ENCODE measurements around the gene EIPR1. TPM values are rescaled to one million over a fixed set of nuclear protein-coding genes. Genes with fewer than 3 reads are reported as not detected.

The EIPR1 gene
- total and polyA plus RNA-seq, 2 experiments from 2014 or later, result 17.4 to 46.3 TPM

DNA sequence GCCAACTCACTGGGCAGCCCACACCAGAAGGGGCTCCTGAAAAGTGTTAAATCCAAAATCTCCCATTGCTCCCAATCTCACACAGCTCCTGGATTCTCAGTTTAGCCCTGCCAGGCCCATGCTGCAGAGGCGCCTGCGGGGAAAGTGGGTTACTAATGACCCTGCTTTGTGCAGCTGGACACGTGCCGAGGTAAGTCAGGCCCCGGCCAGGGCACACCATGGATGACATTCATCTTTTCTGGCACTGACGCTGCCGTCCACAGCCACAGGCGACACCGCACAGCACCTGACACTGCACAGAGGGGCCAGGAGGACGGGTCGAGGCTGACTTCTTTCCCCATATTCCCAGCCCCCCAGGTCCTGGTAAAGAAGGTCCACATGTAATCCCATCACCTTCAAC lies 193.5 kb downstream of the EIPR1 start:
- peaks cover 6% of the 10 kb centered on the region; the same call in 2 of the 3 replicates for H3K36me3 Mint-ChIP-seq (ENCODE audit: low read depth)
- no peak overlapping the region for H3K27ac Mint-ChIP-seq
- Histone ChIP-seq H3K79me2 (replicated peaks; ENCODE audit: insufficient read depth) (no peaks in the 10 kb centered on the region), H3K9me2 (ENCODE audit: insufficient read depth) (no peaks in the 10 kb centered on the region), H3K4me2 (no peak overlapping the region), H3K27ac (ENCODE audit: low read depth) (no peak overlapping the region), H3K4me1 (ENCODE audit: insufficient read depth) (no peaks in the 10 kb centered on the region), H3K36me3 (ENCODE audit: insufficient read depth) (no peaks in the 10 kb centered on the region), H4K20me1 (replicated peaks; ENCODE audit: insufficient read depth) (no peaks in the 10 kb centered on the region; the same call in 1 of the 2 replicates), H2AFZ (no peak overlapping the region), H3F3A (replicated peaks; ENCODE audit: low read depth) (no peaks in the 10 kb centered on the region), H3K27me3 (ENCODE audit: insufficient read depth) (no peaks in the 10 kb centered on the region), H3K4me3 (no peak overlapping the region)
- TF ChIP-seq JUNB (IDR thresholded peaks at IDR 0.05; ENCODE audit: unreplicated experiment), result no peak
- TF ChIP-seq STAT1 (IDR thresholded peaks at IDR 0.05; ENCODE audit: unreplicated experiment), result no peak
- TF ChIP-seq, protein P1, sequence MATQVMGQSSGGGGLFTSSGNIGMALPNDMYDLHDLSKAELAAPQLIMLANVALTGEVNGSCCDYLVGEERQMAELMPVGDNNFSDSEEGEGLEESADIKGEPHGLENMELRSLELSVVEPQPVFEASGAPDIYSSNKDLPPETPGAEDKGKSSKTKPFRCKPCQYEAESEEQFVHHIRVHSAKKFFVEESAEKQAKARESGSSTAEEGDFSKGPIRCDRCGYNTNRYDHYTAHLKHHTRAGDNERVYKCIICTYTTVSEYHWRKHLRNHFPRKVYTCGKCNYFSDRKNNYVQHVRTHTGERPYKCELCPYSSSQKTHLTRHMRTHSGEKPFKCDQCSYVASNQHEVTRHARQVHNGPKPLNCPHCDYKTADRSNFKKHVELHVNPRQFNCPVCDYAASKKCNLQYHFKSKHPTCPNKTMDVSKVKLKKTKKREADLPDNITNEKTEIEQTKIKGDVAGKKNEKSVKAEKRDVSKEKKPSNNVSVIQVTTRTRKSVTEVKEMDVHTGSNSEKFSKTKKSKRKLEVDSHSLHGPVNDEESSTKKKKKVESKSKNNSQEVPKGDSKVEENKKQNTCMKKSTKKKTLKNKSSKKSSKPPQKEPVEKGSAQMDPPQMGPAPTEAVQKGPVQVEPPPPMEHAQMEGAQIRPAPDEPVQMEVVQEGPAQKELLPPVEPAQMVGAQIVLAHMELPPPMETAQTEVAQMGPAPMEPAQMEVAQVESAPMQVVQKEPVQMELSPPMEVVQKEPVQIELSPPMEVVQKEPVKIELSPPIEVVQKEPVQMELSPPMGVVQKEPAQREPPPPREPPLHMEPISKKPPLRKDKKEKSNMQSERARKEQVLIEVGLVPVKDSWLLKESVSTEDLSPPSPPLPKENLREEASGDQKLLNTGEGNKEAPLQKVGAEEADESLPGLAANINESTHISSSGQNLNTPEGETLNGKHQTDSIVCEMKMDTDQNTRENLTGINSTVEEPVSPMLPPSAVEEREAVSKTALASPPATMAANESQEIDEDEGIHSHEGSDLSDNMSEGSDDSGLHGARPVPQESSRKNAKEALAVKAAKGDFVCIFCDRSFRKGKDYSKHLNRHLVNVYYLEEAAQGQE (IDR thresholded peaks at IDR 0.05; ENCODE audit: unreplicated experiment), result no peak
- TF ChIP-seq ZNF114 (CRISPR knock-in tag; IDR thresholded peaks at IDR 0.05), result no peak
- TF ChIP-seq NANOG (IDR thresholded peaks at IDR 0.05; ENCODE audit: borderline replicate concordance), result no peak
- TF ChIP-seq, protein P2, sequence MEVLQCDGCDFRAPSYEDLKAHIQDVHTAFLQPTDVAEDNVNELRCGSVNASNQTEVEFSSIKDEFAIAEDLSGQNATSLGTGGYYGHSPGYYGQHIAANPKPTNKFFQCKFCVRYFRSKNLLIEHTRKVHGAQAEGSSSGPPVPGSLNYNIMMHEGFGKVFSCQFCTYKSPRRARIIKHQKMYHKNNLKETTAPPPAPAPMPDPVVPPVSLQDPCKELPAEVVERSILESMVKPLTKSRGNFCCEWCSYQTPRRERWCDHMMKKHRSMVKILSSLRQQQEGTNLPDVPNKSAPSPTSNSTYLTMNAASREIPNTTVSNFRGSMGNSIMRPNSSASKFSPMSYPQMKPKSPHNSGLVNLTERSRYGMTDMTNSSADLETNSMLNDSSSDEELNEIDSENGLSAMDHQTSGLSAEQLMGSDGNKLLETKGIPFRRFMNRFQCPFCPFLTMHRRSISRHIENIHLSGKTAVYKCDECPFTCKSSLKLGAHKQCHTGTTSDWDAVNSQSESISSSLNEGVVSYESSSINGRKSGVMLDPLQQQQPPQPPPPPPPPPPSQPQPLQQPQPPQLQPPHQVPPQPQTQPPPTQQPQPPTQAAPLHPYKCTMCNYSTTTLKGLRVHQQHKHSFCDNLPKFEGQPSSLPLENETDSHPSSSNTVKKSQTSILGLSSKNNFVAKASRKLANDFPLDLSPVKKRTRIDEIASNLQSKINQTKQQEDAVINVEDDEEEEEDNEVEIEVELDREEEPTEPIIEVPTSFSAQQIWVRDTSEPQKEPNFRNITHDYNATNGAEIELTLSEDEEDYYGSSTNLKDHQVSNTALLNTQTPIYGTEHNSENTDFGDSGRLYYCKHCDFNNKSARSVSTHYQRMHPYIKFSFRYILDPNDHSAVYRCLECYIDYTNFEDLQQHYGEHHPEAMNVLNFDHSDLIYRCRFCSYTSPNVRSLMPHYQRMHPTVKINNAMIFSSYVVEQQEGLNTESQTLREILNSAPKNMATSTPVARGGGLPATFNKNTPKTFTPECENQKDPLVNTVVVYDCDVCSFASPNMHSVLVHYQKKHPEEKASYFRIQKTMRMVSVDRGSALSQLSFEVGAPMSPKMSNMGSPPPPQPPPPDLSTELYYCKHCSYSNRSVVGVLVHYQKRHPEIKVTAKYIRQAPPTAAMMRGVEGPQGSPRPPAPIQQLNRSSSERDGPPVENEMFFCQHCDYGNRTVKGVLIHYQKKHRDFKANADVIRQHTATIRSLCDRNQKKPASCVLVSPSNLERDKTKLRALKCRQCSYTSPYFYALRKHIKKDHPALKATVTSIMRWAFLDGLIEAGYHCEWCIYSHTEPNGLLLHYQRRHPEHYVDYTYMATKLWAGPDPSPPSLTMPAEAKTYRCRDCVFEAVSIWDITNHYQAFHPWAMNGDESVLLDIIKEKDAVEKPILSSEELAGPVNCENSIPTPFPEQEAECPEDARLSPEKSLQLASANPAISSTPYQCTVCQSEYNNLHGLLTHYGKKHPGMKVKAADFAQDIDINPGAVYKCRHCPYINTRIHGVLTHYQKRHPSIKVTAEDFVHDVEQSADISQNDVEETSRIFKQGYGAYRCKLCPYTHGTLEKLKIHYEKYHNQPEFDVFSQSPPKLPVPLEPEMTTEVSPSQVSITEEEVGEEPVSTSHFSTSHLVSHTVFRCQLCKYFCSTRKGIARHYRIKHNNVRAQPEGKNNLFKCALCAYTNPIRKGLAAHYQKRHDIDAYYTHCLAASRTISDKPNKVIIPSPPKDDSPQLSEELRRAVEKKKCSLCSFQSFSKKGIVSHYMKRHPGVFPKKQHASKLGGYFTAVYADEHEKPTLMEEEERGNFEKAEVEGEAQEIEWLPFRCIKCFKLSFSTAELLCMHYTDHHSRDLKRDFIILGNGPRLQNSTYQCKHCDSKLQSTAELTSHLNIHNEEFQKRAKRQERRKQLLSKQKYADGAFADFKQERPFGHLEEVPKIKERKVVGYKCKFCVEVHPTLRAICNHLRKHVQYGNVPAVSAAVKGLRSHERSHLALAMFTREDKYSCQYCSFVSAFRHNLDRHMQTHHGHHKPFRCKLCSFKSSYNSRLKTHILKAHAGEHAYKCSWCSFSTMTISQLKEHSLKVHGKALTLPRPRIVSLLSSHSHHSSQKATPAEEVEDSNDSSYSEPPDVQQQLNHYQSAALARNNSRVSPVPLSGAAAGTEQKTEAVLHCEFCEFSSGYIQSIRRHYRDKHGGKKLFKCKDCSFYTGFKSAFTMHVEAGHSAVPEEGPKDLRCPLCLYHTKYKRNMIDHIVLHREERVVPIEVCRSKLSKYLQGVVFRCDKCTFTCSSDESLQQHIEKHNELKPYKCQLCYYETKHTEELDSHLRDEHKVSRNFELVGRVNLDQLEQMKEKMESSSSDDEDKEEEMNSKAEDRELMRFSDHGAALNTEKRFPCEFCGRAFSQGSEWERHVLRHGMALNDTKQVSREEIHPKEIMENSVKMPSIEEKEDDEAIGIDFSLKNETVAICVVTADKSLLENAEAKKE (CRISPR knock-in tag; IDR thresholded peaks at IDR 0.05), result no peak
- TF ChIP-seq EZH2 (IDR thresholded peaks at IDR 0.05; ENCODE audit: low read depth, unreplicated experiment), result no peak
- TF ChIP-seq, protein P3, sequence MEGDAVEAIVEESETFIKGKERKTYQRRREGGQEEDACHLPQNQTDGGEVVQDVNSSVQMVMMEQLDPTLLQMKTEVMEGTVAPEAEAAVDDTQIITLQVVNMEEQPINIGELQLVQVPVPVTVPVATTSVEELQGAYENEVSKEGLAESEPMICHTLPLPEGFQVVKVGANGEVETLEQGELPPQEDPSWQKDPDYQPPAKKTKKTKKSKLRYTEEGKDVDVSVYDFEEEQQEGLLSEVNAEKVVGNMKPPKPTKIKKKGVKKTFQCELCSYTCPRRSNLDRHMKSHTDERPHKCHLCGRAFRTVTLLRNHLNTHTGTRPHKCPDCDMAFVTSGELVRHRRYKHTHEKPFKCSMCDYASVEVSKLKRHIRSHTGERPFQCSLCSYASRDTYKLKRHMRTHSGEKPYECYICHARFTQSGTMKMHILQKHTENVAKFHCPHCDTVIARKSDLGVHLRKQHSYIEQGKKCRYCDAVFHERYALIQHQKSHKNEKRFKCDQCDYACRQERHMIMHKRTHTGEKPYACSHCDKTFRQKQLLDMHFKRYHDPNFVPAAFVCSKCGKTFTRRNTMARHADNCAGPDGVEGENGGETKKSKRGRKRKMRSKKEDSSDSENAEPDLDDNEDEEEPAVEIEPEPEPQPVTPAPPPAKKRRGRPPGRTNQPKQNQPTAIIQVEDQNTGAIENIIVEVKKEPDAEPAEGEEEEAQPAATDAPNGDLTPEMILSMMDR (conservative IDR thresholded peaks at IDR 0.05; ENCODE audit: low read depth in 2 of 2), result no peak
- TF ChIP-seq EZH2phosphoT487 (IDR thresholded peaks at IDR 0.05; ENCODE audit: unreplicated experiment), result no peak
- TF ChIP-seq POLR2AphosphoS5 (IDR thresholded peaks at IDR 0.05; ENCODE audit: low read depth), result no peak
- TF ChIP-seq ZNF331 (CRISPR knock-in tag; IDR thresholded peaks at IDR 0.05; ENCODE audit: low read depth), result no peak
- TF ChIP-seq, protein P4, sequence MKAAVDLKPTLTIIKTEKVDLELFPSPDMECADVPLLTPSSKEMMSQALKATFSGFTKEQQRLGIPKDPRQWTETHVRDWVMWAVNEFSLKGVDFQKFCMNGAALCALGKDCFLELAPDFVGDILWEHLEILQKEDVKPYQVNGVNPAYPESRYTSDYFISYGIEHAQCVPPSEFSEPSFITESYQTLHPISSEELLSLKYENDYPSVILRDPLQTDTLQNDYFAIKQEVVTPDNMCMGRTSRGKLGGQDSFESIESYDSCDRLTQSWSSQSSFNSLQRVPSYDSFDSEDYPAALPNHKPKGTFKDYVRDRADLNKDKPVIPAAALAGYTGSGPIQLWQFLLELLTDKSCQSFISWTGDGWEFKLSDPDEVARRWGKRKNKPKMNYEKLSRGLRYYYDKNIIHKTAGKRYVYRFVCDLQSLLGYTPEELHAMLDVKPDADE (IDR thresholded peaks at IDR 0.05), result no peak
- TF ChIP-seq CREB1 (CRISPR knock-in tag; IDR thresholded peaks at IDR 0.05; ENCODE audit: low read depth), result no peak
- H3K4me1 Mint-ChIP-seq, result no peaks in the 10 kb centered on the region
- peaks cover 11% of the 10 kb centered on the region for H3K27me3 Mint-ChIP-seq (ENCODE audit: insufficient read depth, low read depth, poor library complexity)
- DNase-seq (ENCODE audit: low spot score) (no peak), ATAC-seq (no peak)
- H3K9me3 Mint-ChIP-seq, result peaks cover 8% of the 10 kb centered on the region; the same call in 1 of the 3 replicates
- no peak overlapping the region for H3K4me3 Mint-ChIP-seq
